Duodenal mucosa (tissue), 2 donors: Measurements from ENCODE around the gene RNF151.
"Not testable (repeated sequence)": the region's sequence is repeated elsewhere in the genome, so short reads cannot be mapped to it uniquely, and the experiment has no call there.

Source experiments
- H3K27ac ChIP-seq: one replicate; pipeline ENCODE4 v1.7.0; 2013; ENCODE audit warnings: low read depth, low read length
- H3K27me3 ChIP-seq, 2 donors: one replicate each; pipeline ENCODE4 v1.7.0; 2013; ENCODE audit warnings: low read length in 2 of 2, control low read depth in 1 of 2; ENCODE audit not compliant: insufficient read depth in 2 of 2, control insufficient read depth in 1 of 2
- H3K36me3 ChIP-seq, 2 donors: one replicate each; pipeline ENCODE4 v1.7.0; 2013; ENCODE audit warnings: low read length in 2 of 2, control low read depth in 1 of 2; ENCODE audit not compliant: insufficient read depth in 2 of 2, control insufficient read depth in 1 of 2
- H3K4me1 ChIP-seq, 2 donors: one replicate each; pipeline ENCODE4 v1.7.0; 2013; ENCODE audit warnings: low read length in 2 of 2, control low read depth in 1 of 2; ENCODE audit not compliant: insufficient read depth in 2 of 2, control insufficient read depth in 1 of 2
- H3K4me3 ChIP-seq, 2 donors: one replicate each; pipeline ENCODE4 v1.7.0; 2013; ENCODE audit warnings: low read length in 2 of 2, low read depth in 1 of 2
- H3K9ac ChIP-seq, 2 donors: one replicate each; pipeline ENCODE4 v1.7.0; 2013; ENCODE audit warnings: low read length in 2 of 2, low read depth in 1 of 2
- H3K9me3 ChIP-seq, 2 donors: one replicate each; pipeline ENCODE4 v1.7.0; 2013; ENCODE audit warnings: low read length in 2 of 2, control low read depth in 1 of 2; ENCODE audit not compliant: control insufficient read depth in 1 of 2

Gene RNF151

DNA sequence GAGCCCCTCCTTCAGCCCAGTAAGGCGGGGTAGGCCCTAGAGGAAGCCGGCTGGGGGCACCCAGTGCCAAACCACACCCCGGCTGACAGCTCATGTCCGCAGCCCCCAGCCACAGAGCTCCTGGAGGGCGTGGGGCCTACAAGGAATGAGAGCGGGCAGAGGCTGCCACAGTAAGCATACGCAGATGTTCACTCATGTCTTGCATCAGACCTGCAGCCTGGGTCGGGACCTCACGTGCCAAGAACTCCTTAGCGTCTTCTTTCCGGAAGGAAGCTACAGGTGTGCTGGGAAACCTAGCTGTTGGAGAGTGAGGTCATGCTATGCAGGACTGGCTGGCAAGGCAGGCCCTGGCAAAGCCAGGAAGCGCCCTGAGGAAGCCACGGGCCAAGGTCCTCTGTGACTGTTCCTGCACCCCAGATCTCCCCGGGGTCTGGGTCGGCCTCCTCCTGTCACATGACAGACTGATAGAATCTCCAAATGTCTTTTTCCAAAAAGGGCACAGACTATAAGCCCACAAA lies 41.4 kb downstream of the RNF151 start:
- Histone ChIP-seq H3K9ac (peak overlapping the region; percentile 87 to 92), H3K36me3 (peaks cover 0 to 10% of the 10 kb centered on the region in 2 donors), H3K4me1 (peaks cover 35 to 44% of the 10 kb centered on the region in 2 donors), H3K9me3 (no peaks in the 10 kb centered on the region), H3K27me3 (no peaks in the 10 kb centered on the region), H3K4me3 (peak overlapping the region; percentile 79 to 83), H3K27ac (peak overlapping the region; percentile 70)

DNA sequence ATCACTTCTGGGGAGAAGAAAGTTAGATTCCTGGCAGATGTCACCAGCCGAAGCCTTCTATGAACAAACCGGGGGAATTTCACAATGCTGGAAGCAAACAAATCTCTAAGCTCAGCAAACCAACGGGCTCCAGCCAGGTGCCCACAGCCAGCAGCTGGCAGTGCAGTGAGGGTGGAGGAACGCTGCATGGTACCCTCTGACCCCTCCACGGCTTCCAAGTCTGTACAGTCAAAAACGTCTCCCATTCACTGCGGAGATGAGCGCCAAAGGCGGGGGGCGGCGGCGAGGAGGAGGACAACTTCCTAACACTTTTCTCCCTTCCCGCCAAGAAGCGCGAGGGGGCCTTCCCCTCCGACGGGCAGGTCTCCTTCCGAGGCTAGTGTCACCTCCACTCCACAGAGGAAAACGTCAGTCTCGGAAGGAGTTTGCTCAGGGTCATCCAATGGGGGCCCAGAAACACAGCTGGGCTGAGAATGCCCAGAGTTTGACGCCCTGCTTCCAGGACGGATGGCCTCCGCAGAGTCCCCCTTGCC lies 42.0 kb downstream of the RNF151 start:
- Histone ChIP-seq H3K4me3 (peak overlapping the region; percentile 79 to 83), H3K9me3 (no peaks in the 10 kb centered on the region), H3K9ac (peak overlapping the region; percentile 87 to 92), H3K27me3 (no peaks in the 10 kb centered on the region), H3K27ac (peak overlapping the region; percentile 70), H3K4me1 (peaks cover 35 to 44% of the 10 kb centered on the region in 2 donors), H3K36me3 (peaks cover 0 to 4% of the 10 kb centered on the region in 2 donors)

DNA sequence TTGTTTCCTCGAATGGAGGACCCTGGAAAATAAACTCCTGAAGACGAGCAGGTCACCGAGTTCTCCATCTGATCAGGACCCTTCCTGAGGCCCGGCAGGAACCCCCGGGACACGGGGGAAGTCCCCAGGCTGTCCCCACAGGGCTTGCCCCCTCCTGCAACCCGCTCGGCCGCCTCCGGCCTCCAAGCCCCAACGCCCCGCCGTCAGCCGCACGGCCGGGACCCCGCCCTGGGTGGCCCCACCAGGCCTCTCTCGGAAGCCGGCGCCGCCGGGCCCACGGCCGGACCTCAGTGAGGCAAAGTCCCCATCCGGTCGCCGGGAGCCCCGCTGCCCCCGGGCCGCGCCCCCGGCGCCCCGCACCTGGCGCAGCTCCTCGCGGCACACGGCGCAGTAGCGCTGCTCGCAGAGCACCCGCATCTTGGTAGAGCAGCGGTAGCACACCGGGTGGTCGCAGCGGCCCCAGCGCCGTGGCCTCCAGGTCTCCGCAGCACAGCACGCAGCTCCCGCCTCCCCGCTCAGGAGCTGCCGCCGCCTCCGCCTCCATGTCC lies 42.6 kb downstream of the RNF151 start:
- peak overlapping the region; percentile 79 to 83 for H3K4me3 ChIP-seq
- H3K36me3 ChIP-seq: peaks cover 0 to 4% of the 10 kb centered on the region in 2 donors
- H3K27me3 ChIP-seq: no peaks in the 10 kb centered on the region
- H3K9me3 ChIP-seq: no peaks in the 10 kb centered on the region
- peaks cover 31 to 39% of the 10 kb centered on the region in 2 donors for H3K4me1 ChIP-seq
- peak overlapping the region; percentile 70 for H3K27ac ChIP-seq
- H3K9ac ChIP-seq: peak overlapping the region; percentile 87 to 92

DNA sequence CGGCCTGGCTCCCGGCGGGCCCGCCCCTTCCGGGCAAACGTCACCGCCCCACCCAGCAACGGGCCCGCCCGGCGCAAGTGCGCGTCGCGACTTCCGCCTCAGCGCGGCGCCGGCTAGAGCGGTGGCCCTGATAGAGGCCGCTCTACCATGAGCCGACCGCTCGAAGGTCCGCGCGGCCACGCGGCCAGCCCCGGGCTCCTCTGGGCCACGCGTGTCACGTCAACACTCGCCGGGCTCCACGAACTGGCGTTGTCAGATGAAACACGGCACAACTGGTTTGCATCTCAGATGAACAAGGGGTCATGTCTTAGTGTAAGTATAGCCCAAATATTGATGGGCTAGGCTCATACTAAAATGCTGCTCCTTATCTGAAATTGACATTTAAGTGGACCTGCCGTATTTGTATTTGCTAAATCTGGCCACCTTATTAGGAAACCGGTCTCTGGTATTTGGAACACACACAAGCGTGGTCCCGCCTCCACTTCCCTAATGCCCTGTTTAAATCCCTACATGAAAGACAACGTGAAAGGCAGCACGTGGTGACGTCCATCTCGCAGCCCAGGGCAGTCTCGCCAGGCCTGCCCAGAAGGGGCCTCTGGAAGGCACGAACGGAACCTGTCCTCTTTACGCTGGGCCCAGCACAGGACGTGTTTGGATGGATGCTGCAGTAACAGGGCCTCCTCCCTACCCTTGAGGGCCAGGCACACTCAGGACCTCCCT lies 43.3 kb downstream of the RNF151 start, which contains the start of gene ZNF598:
ZNF598 (minus strand) TSS at position 31 of the 720 bp plus-strand sequence.
- Histone ChIP-seq H3K9ac (peak within 1 kb of the TSS; percentile 87 to 92), H3K4me1 (peaks cover 29 to 33% of the 10 kb centered on the region in 2 donors), H3K27me3 (no peaks in the 10 kb centered on the region), H3K9me3 (no peaks in the 10 kb centered on the region), H3K36me3 (peaks cover 0 to 4% of the 10 kb centered on the region in 2 donors), H3K27ac (peak within 1 kb of the TSS; percentile 70), H3K4me3 (peak within 1 kb of the TSS; percentile 79 to 84)

DNA sequence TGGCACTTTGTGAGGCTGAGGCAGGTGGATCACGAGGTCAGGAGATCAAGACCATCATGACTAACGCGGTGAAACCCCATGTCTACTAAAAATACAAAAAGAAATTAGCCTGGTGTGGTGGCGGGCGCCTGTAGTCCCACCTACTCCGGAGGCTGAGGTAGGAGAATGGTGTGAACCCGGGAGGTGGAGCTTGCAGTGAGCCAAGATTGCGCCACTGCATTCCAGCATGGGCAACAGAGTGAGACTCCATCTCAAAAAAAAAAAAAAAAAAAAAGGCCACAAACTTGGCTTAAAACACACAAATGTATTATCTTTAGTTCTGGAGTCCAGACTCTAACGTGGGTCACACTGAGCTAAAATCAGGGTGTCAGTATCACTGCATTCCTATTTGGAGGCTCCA lies 45.1 kb downstream of the RNF151 start:
- not testable (repeated sequence) for H3K9ac ChIP-seq, H3K9me3 ChIP-seq

DNA sequence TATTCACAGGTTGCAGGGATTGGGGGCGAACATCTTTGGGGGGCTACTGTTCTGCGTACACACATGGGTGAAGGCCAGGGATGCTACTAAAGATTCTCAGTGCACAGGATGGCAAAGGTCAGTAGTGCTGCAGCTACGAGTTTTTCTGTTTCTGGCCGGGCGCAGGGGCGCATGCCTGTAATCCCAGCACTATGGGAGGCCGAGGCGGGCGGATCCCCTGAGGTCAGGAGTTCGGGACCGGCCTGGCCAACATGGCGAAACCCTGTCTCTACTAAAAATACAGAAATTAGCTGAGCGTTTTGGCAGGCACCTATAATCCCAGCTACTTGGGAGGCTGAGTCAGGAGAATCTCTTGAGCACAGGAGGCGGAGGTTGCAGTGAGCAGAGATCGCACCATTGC lies 46.9 kb downstream of the RNF151 start:
- H3K9me3 ChIP-seq: no peaks in the 10 kb centered on the region
- H3K27me3 ChIP-seq: no peaks in the 10 kb centered on the region
- H3K27ac ChIP-seq: no peak overlapping the region
- no peak overlapping the region for H3K9ac ChIP-seq
- peaks cover 16 to 20% of the 10 kb centered on the region in 2 donors for H3K4me1 ChIP-seq
- no peaks in the 10 kb centered on the region for H3K36me3 ChIP-seq
- no peak overlapping the region for H3K4me3 ChIP-seq

More for the DNA sequence above, 45.1 kb downstream of the RNF151 start:
- peaks cover 34 to 35% of the 10 kb centered on the region in 2 donors for H3K4me1 ChIP-seq
- not testable (repeated sequence) for H3K27ac ChIP-seq, H3K27me3 ChIP-seq, H3K36me3 ChIP-seq, H3K4me3 ChIP-seq

DNA sequence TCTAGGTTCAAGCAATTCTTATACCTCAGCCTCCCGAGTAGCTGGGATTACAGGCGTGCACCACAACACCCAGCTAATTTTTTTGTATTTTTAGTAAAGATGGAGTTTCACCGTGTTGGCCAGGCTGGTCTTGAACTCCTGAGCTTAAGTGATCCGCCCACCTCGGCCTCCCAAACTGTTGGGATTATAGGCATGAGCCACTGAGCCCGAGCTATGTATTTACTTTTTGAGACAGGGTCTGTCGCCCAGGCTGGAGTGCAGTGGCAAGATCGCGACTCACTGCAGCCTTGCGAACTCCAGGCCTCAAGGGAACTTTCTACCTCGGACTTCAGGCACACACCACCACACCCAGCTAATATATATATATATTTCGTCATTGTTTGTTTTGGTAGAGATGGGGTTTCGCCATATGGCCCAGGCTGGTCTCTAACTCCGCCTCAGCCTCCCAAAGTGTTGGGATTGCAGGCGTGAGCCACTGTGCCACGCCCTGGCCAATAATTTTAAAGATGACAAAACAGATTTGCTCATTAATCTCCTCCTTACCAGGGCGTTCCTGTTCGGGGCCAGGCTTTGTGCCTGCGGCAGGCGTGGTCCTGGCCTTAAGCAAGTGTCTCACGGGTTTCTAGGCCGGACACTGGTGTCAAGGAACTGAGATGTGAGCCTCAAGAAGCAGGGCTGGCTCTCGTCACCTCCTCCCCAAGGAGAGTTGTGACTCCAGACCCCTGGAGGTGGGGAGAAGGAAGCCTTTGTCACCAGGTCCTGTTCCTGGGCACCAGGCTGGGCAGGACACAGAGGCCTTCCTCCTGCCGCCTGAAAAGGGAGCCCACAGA lies 48.7 kb downstream of the RNF151 start:
- Histone ChIP-seq H3K27ac (peak overlapping the region; percentile 30), H3K27me3 (peaks cover 11 to 17% of the 10 kb centered on the region in 2 donors), H3K4me1 (peaks cover 9 to 11% of the 10 kb centered on the region in 2 donors), H3K4me3 (no peak overlapping the region), H3K36me3 (no peaks in the 10 kb centered on the region), H3K9me3 (no peaks in the 10 kb centered on the region), H3K9ac (peak overlapping the region in 1 of 2 donors; percentile 20)

DNA sequence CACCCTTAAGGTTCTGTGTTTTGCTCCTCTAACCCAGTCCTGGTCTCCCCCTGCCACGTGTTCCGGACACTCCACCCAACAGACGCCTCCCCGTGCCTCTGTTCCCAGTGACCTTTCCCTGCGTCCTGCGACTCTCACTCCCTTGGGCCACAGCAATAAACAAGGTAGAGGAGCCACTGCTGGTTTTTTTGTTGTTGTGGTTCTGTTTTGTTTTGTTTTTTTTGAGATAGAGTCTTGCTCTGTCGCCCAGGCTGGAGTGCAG lies 49.2 kb downstream of the RNF151 start:
- H3K9me3 ChIP-seq: no peaks in the 10 kb centered on the region
- peaks cover 5 to 7% of the 10 kb centered on the region in 2 donors for H3K4me1 ChIP-seq
- no peak overlapping the region for H3K4me3 ChIP-seq
- peaks cover 17 to 18% of the 10 kb centered on the region in 2 donors for H3K27me3 ChIP-seq
- no peak overlapping the region for H3K27ac ChIP-seq
- H3K36me3 ChIP-seq: no peaks in the 10 kb centered on the region
- peak overlapping the region in 1 of 2 donors; percentile 20 for H3K9ac ChIP-seq

DNA sequence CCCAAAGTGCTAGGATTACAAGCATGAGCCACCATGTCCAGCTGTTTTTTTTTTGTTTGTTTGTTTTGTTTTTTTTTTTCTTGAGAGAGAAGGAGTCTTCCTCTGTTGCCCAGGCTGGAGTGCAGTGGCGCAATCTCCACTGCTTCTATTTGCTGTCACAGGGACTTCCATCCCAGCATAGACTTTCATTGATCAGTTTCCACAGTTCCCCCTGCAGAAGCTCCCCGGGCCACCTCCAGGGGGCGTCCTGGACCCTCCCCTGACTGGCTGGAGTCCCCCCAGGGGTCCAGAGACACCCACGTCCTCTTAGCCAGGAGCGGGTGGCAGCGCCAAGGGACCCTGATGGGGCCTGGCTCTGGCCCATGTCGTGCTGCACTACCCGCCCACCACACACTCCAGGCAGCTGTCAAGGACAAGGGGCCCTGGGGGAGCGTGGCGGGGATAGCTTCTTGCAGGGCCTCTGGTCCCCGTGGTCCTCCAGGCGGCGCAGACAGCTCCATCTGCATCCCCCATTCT lies 49.8 kb downstream of the RNF151 start:
- Histone ChIP-seq H3K36me3 (no peaks in the 10 kb centered on the region), H3K9ac (no peak overlapping the region), H3K27ac (no peak overlapping the region), H3K9me3 (no peaks in the 10 kb centered on the region), H3K4me3 (no peak overlapping the region), H3K27me3 (peaks cover 18 to 19% of the 10 kb centered on the region in 2 donors), H3K4me1 (peaks cover 5 to 7% of the 10 kb centered on the region in 2 donors)
